Transverse colon (tissue), 4 donors: ENCODE data around the gene GRM7. TPM values are rescaled to one million over a fixed set of nuclear protein-coding genes. Genes with fewer than 3 reads are reported as not detected.

Experiments
- DNase-seq: peaks from one replicate; pipeline ENCODE4 v3.0.0-alpha.2; 2019
- H3K27ac ChIP-seq, 4 donors: fragments of 200-600 bp; sonication (generic); 2 replicates each; pipeline ENCODE4 v1.5.1; 2016 to 2018; ENCODE audit warnings: inconsistent platforms in 4 of 4
- H3K27me3 ChIP-seq: fragments of 200-600 bp; sonication (generic); 2 replicates; pipeline ENCODE4 v1.5.1; 2017; ENCODE audit warnings: inconsistent platforms
- H3K36me3 ChIP-seq, 4 donors: fragments of 200-600 bp; sonication (generic); 2 replicates each; pipeline ENCODE4 v1.5.1; 2017 to 2019; ENCODE audit warnings: inconsistent platforms in 4 of 4
- H3K4me1 ChIP-seq, 4 donors: fragments of 200-600 bp; sonication (generic); 2 replicates each; pipeline ENCODE4 v1.5.1; 2017 to 2020; ENCODE audit warnings: inconsistent platforms in 4 of 4
- H3K4me3 ChIP-seq, 4 donors: fragments of 200-600 bp; sonication (generic); 1 replicate in 1 of 4; 2 replicates in 3 of 4; pipeline versions ENCODE4 v1.5.1 to v1.6.1; 2017 to 2019; ENCODE audit warnings: inconsistent platforms in 4 of 4
- H3K9me3 ChIP-seq, 2 donors: fragments of 200-600 bp; sonication (generic); 2 replicates each; pipeline ENCODE4 v1.5.1; 2017 to 2019; ENCODE audit warnings: inconsistent platforms in 2 of 2
- EP300 ChIP-seq: sonication (generic); formaldehyde crosslinking; IDR thresholded peaks from one replicate; pipeline ENCODE4 v1.6.1; 2017; ENCODE audit warnings: antibody characterized with exemption, low read depth
- POLR2A ChIP-seq: fragments of 450-650 bp; IDR thresholded peaks from one replicate; pipeline ENCODE4 v1.6.1; 2016; ENCODE audit warnings: antibody characterized with exemption, mild to moderate bottlenecking, moderate library complexity
- POLR2AphosphoS5 ChIP-seq, 3 donors: sonication (generic); formaldehyde crosslinking; IDR thresholded peaks; one replicate each; pipeline ENCODE4 v1.6.1; 2016; ENCODE audit warnings: antibody characterized with exemption in 3 of 3
- WGBS, 2 donors: methylation state at CpG; one replicate each; pipeline ENCODE4 v1.1.5; 2018; ENCODE audit warnings: low coverage in 1 of 2; 5-methylcytosine and 5-hydroxymethylcytosine counted together
- in situ Hi-C, 4 donors: fragments of 200-750 bp; cut with MboI; loops; one replicate each; pipeline versions ENCODE4 v1.15.0 to v1.15.1; 2017; ENCODE audit warnings: low sequenced_read_pairs in 3 of 4, low pct_ligation_motif_present in 1 of 4, low pct_unique_long_range_greater_than_20kb in 1 of 4
- intact Hi-C: fragments of 100-400 bp; cut with DNase I; formaldehyde crosslinking; loops from one replicate; pipeline ENCODE4 v1.15.1; 2023; ENCODE audit warnings: low total_unique reads
- total RNA-seq, 4 donors: library from RNA; depleted of rRNA; stranded (reverse); fragments of >200 nt; gene quantifications; one replicate each; pipeline ENCODE4 v1.1.0, GENCODE V29; 2016
- TF ChIP-seq, protein P1 (sequence below), 5 experiments: fragments of 200-600 bp in 3 of 5; fragments of 450-650 bp in 2 of 5; sonication (generic) in 3 of 5; IDR thresholded peaks; 1 replicate in 2 of 5; 2 replicates in 3 of 5; pipeline ENCODE4 v1.5.1; 2016 to 2017; ENCODE audit warnings: antibody characterized with exemption in 5 of 5, inconsistent platforms in 3 of 5, mild to moderate bottlenecking in 2 of 5, moderate library complexity in 1 of 5

The GRM7 gene
- total RNA-seq, 4 donors from 2014 or later = 0.14 to 0.20 (median 0.16) TPM; not detected in 1

DNA sequence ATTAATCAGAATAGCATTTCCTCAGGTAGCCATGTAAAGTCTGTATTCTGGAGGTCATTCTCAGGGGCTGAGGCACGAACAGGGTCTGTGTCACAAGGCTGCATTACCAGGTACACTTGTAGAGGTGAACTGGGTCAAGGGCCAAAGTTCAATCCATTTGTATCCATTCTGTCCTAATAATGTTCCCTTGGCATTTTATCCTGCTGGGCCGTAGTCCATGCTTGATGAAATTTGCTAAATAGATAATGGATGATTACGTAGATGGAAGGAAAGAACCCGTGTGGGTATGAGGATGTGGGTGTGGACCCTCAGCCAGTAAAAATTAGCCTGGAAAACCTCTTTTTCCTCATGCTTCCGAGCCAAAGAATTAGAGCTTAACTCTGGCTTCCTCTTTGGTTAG, 785.9 kb downstream of the GRM7 start:
- TF ChIP-seq, protein P1, sequence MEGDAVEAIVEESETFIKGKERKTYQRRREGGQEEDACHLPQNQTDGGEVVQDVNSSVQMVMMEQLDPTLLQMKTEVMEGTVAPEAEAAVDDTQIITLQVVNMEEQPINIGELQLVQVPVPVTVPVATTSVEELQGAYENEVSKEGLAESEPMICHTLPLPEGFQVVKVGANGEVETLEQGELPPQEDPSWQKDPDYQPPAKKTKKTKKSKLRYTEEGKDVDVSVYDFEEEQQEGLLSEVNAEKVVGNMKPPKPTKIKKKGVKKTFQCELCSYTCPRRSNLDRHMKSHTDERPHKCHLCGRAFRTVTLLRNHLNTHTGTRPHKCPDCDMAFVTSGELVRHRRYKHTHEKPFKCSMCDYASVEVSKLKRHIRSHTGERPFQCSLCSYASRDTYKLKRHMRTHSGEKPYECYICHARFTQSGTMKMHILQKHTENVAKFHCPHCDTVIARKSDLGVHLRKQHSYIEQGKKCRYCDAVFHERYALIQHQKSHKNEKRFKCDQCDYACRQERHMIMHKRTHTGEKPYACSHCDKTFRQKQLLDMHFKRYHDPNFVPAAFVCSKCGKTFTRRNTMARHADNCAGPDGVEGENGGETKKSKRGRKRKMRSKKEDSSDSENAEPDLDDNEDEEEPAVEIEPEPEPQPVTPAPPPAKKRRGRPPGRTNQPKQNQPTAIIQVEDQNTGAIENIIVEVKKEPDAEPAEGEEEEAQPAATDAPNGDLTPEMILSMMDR (IDR thresholded peaks at IDR 0.05) = no peak
- TF ChIP-seq EP300 = no peak
- no peak for TF ChIP-seq POLR2AphosphoS5 (IDR thresholded peaks at IDR 0.05)
- TF ChIP-seq POLR2A = no peak
- no peaks in the 10 kb centered on the region for H3K4me1 ChIP-seq
- intact Hi-C loops = no loop called here
- H3K4me3 ChIP-seq = no peak overlapping the region
- DNase-seq = no peak
- in situ Hi-C loops = no loop called here
- no peak overlapping the region for H3K27ac ChIP-seq
- no peaks in the 10 kb centered on the region for H3K27me3 ChIP-seq
- no peaks in the 10 kb centered on the region for H3K9me3 ChIP-seq
- WGBS, 2 donors = 71 to 85% methylated on average over 3 to 5 of the region's 5 CpGs
- no peaks in the 10 kb centered on the region for H3K36me3 ChIP-seq

DNA sequence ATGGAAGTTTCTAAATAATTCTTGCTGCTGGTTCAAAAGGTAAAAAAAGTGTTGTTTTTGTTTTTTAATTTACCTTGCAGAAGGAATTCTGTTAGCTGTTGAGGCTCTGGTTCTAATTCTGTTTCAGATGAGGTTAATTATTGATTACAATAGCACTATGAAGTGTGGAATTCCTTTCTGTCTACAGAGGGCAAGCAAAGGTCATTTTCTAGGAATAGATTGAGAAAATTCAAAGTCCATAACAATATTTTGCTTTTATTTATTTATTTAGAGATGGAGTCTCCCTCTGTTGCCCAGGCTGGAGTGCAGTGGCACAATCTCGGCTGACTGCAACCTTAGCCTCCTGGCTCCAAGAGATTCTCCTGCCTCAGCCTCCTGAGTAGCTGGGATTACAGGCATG, 789.6 kb downstream of the GRM7 start:
- WGBS, 2 donors = 63 to 67% methylated on average over 1 of the region's 1 CpG
- in situ Hi-C loops = no loop called here
- H3K27ac ChIP-seq = no peak overlapping the region
- no peaks in the 10 kb centered on the region for H3K9me3 ChIP-seq
- H3K4me1 ChIP-seq = no peaks in the 10 kb centered on the region
- intact Hi-C loops = no loop called here
- no peak for DNase-seq
- H3K4me3 ChIP-seq = no peak overlapping the region
- H3K36me3 ChIP-seq = no peaks in the 10 kb centered on the region
- no peaks in the 10 kb centered on the region for H3K27me3 ChIP-seq
- no peak for TF ChIP-seq POLR2A
- no peak for TF ChIP-seq POLR2AphosphoS5 (IDR thresholded peaks at IDR 0.05)
- TF ChIP-seq, protein P1 (IDR thresholded peaks at IDR 0.05) = no peak
- no peak for TF ChIP-seq EP300

DNA sequence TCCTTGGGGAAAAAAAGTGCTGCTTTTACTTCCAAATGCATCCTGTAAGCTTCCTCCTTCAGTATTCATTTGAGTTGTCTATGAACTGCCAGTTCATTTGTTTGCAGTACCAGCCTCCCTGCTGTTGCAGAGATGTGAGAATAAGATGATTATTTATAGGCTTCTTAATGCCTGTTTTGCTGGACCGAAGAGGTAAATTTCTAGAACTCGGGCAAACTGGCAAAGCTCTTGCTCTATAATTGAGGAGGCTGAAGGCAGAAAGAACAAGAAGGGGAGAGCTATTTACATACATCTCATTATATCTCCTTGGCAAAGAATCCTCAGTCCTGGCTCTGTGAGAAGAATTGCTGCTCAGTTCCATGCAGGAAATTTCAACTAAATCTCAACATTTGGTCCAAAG, 790.4 kb downstream of the GRM7 start:
- Histone ChIP-seq H3K27me3 (no peaks in the 10 kb centered on the region), H3K4me1 (no peaks in the 10 kb centered on the region), H3K36me3 (no peaks in the 10 kb centered on the region), H3K4me3 (no peak overlapping the region), H3K9me3 (no peaks in the 10 kb centered on the region), H3K27ac (no peak overlapping the region)
- intact Hi-C loops (no loop called here), in situ Hi-C loops (no loop called here)
- DNase-seq = no peak
- no peak for TF ChIP-seq POLR2AphosphoS5 (IDR thresholded peaks at IDR 0.05)
- TF ChIP-seq, protein P1 (IDR thresholded peaks at IDR 0.05) = no peak
- TF ChIP-seq POLR2A = no peak
- no peak for TF ChIP-seq EP300
- 68 to 80% methylated on average over 2 of the region's 2 CpGs for WGBS, 2 donors

DNA sequence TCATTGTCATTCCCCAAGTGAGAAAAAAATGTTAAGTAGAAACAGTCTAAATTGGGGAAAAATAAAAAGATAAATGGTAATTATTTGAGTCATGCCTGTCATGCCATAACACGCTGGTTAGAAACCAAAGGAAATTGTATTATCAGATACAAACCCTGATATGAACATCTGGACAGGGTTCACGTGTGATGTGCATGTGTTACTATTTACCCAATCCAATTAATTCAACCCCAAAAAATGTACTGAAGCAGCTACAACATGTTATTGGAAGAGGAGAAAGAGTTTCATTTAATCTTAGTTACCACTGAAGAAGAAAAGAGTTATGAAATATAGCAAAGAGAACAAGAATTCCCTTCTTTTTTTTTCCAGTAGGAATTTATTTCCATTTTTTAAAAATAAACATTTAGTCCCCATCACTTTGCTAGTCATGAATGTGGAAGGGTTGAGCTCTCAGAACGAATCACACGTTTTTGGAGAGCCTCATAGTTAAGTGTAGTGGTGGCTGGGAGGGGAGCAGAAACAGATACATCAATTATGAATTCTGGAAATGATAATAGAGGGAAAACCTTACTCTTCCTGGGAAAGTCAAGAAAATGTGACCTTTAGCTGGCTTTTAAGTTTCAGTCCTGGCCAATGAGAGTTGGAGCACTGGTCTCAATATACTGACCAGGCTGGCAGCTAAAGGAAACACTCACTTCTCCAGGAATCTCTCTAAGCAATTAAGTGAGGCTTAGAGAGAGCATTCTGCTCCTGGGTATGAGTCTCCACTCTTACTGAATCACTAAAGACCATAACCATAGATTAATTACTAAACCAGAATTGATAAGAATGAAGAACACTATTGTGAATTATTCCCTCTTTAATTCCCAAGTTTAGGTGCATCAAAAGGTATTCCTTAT, 796.5 kb downstream of the GRM7 start:
- no peak overlapping the region for H3K27ac ChIP-seq
- no peak overlapping the region for H3K4me3 ChIP-seq
- no peaks in the 10 kb centered on the region for H3K27me3 ChIP-seq
- DNase-seq = no peak
- WGBS, 2 donors = 51 to 56% methylated on average over 4 of the region's 4 CpGs
- TF ChIP-seq, protein P1 (IDR thresholded peaks at IDR 0.05) = no peak
- TF ChIP-seq POLR2AphosphoS5 (IDR thresholded peaks at IDR 0.05) (no peak), POLR2A (no peak), EP300 (no peak)
- intact Hi-C loops (no loop called here), in situ Hi-C loops (no loop called here)
- no peaks in the 10 kb centered on the region for H3K36me3 ChIP-seq
- H3K9me3 ChIP-seq = no peaks in the 10 kb centered on the region
- no peaks in the 10 kb centered on the region for H3K4me1 ChIP-seq
